PFSK-1 (cell line): ENCODE measurements around the gene FAM168B.

Experiments
- REST ChIP-seq, 2 experiments: IDR thresholded peaks; 2 replicates each; pipeline versions ENCODE4 v1.6.1 to v1.8.0; 2011 to 2012; ENCODE audit warnings: low read depth in 2 of 2, low read length in 2 of 2, control low read depth in 1 of 2, inconsistent platforms in 1 of 2, mild to moderate bottlenecking in 1 of 2, moderate library complexity in 1 of 2; ENCODE audit not compliant: insufficient read depth in 1 of 2
- TAF1 ChIP-seq: IDR thresholded peaks from 2 replicates; pipeline ENCODE4 v1.6.1; 2012; ENCODE audit warnings: low read length, control low read depth, borderline replicate concordance; ENCODE audit not compliant: insufficient read depth

DNA sequence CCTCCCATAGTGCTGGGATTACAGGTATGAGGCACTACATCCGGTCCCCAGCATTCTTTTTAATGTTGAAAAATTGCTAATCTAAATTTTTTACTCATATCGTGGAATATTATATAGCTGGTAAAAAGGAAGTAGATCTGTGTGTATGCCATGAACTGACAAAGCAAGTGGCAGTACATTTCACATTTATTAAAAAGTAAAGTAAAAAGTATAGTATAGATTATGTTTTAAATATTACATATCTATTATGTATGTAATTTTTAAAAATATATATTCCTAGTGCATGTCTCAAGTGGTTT, 37.0 kb upstream of the FAM168B start:
- TF ChIP-seq REST (IDR thresholded peaks at IDR 0.05; ENCODE audit: insufficient read depth in 1 of 2, low read depth in 2 of 2, low read length in 2 of 2) (no peak), TAF1 (no peak)
